SK-N-SH treated with all-trans-retinoic acid at 6 μM for 48 hours (cell line): ENCODE measurements around the gene SPATS2.

Source experiments
- ATAC-seq: fragments of 200-7000 bp; cut with Tn5 transposase; 3 replicates; pipeline ENCODE4 v1.9.1; 2020; ENCODE audit warnings: mild to moderate bottlenecking, moderate library complexity
- ARNTL ChIP-seq: fragments of 450-650 bp; formaldehyde crosslinking; IDR thresholded peaks from 2 replicates; pipeline ENCODE4 v1.5.0; 2020; ENCODE audit warnings: low read depth, mild to moderate bottlenecking, moderate library complexity, borderline replicate concordance
- BACH2 ChIP-seq: fragments of 250-450 bp; sonication (Bioruptor Pico); IDR thresholded peaks from 2 replicates; pipeline ENCODE4 v1.9.0; 2021; ENCODE audit warnings: mild to moderate bottlenecking, borderline replicate concordance
- CSDC2 ChIP-seq: fragments of 250-450 bp; sonication (Bioruptor Pico); IDR thresholded peaks from 2 replicates; pipeline ENCODE4 v1.5.0; 2020; ENCODE audit warnings: mild to moderate bottlenecking, moderate library complexity
- ESRRG ChIP-seq: fragments of 250-450 bp; sonication (Bioruptor Pico); IDR thresholded peaks from 2 replicates; pipeline ENCODE4 v1.6.1; 2021; ENCODE audit warnings: mild to moderate bottlenecking
- GLIS3 ChIP-seq: fragments of 250-450 bp; sonication (Bioruptor Pico); IDR thresholded peaks from 2 replicates; pipeline ENCODE4 v1.5.0; 2020; ENCODE audit warnings: mild to moderate bottlenecking, moderate library complexity
- ISL1 ChIP-seq: fragments of 250-450 bp; sonication (Bioruptor Pico); IDR thresholded peaks from 2 replicates; pipeline ENCODE4 v2.1.2; 2022; ENCODE audit warnings: mild to moderate bottlenecking, moderate library complexity
- OSR1 ChIP-seq: fragments of 250-450 bp; sonication (Bioruptor Pico); IDR thresholded peaks from 2 replicates; pipeline ENCODE4 v1.8.0; 2022; ENCODE audit warnings: moderate library complexity, mild to moderate bottlenecking, inconsistent platforms
- POU6F1 ChIP-seq: fragments of 250-450 bp; sonication (Bioruptor Pico); IDR thresholded peaks from 2 replicates; pipeline ENCODE4 v1.8.0; 2021; ENCODE audit warnings: low read depth, mild to moderate bottlenecking, moderate library complexity, borderline replicate concordance
- PPARA ChIP-seq: fragments of 250-450 bp; sonication (Bioruptor Pico); IDR thresholded peaks from 2 replicates; pipeline ENCODE4 v1.5.0; 2020; ENCODE audit warnings: mild to moderate bottlenecking, borderline replicate concordance
- RARB ChIP-seq: fragments of 250-450 bp; sonication (Bioruptor Pico); IDR thresholded peaks from 2 replicates; pipeline ENCODE4 v1.8.0; 2021; ENCODE audit warnings: mild to moderate bottlenecking, moderate library complexity
- SNAI2 ChIP-seq: fragments of 250-450 bp; sonication (Bioruptor Pico); IDR thresholded peaks from 2 replicates; pipeline ENCODE4 v1.5.0; 2020; ENCODE audit warnings: mild to moderate bottlenecking, moderate library complexity
- TOX ChIP-seq: fragments of 250-450 bp; sonication (Bioruptor Pico); IDR thresholded peaks from 2 replicates; pipeline ENCODE4 v1.8.0; 2021; ENCODE audit warnings: mild to moderate bottlenecking, moderate library complexity, borderline replicate concordance
- TSHZ2 ChIP-seq: fragments of 250-450 bp; sonication (Bioruptor Pico); IDR thresholded peaks from 2 replicates; pipeline ENCODE4 v1.5.0; 2020; ENCODE audit warnings: mild to moderate bottlenecking, moderate library complexity
- ZC3H10 ChIP-seq: fragments of 250-450 bp; sonication (Bioruptor Pico); IDR thresholded peaks from 2 replicates; pipeline ENCODE4 v1.5.1; 2021; ENCODE audit warnings: mild to moderate bottlenecking, moderate library complexity
- ZFP3 ChIP-seq: fragments of 250-450 bp; sonication (Bioruptor Pico); IDR thresholded peaks from 2 replicates; pipeline ENCODE4 v1.5.0; 2020; ENCODE audit warnings: mild to moderate bottlenecking, moderate library complexity
- ZFP30 ChIP-seq: fragments of 450-650 bp; formaldehyde crosslinking; IDR thresholded peaks from 2 replicates; pipeline ENCODE4 v1.5.0; 2022; ENCODE audit warnings: mild to moderate bottlenecking, moderate library complexity
- ZNF565 ChIP-seq: fragments of 450-650 bp; formaldehyde crosslinking; conservative IDR thresholded peaks from 2 replicates; pipeline ENCODE4 v1.5.0; 2020; ENCODE audit warnings: low read depth, mild to moderate bottlenecking, moderate library complexity
- ZNF70 ChIP-seq: fragments of 450-650 bp; formaldehyde crosslinking; IDR thresholded peaks from 2 replicates; pipeline ENCODE4 v1.5.0; 2020; ENCODE audit warnings: mild to moderate bottlenecking, moderate library complexity
- ZNF8 ChIP-seq: fragments of 450-650 bp; formaldehyde crosslinking; IDR thresholded peaks from 2 replicates; pipeline ENCODE4 v1.5.0; 2020; ENCODE audit warnings: mild to moderate bottlenecking, moderate library complexity
- TF ChIP-seq, protein P1 (sequence below): fragments of 250-450 bp; sonication (Bioruptor Pico); IDR thresholded peaks from 2 replicates; pipeline ENCODE4 v1.8.0; 2020; ENCODE audit warnings: mild to moderate bottlenecking, moderate library complexity, borderline replicate concordance

The SPATS2 gene

GRCh38 chr12:49417558-49417957, 50.3 kb downstream of the SPATS2 start (continued):
- no peak for TF ChIP-seq BACH2
- TF ChIP-seq ZFP3: no peak

DNA sequence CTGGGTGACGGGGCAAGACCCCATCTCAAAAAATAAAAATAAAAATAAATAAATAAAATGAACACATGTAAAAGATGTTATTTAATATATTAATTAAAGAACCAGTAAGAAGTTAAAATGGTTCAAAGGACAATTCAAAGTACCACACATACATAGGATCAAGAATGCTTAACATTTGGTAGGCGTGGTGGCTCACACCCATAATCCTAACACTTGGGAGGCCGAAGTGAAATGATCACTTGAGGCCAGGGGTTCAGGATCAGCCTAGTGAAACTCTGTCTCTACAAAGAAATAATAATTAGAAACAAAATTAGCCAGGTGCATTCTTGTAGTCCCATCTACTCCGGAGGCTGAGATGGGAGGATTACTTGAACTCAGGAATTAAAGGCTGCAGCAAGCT, 53.3 kb downstream of the SPATS2 start:
- no peak for ATAC-seq
- TF ChIP-seq GLIS3 (CRISPR knock-in tag) (no peak), TOX (CRISPR knock-in tag) (no peak), BACH2 (no peak), RARB (CRISPR knock-in tag) (no peak), OSR1 (CRISPR knock-in tag) (no peak), PPARA (CRISPR knock-in tag) (no peak)
- TF ChIP-seq, protein P1, sequence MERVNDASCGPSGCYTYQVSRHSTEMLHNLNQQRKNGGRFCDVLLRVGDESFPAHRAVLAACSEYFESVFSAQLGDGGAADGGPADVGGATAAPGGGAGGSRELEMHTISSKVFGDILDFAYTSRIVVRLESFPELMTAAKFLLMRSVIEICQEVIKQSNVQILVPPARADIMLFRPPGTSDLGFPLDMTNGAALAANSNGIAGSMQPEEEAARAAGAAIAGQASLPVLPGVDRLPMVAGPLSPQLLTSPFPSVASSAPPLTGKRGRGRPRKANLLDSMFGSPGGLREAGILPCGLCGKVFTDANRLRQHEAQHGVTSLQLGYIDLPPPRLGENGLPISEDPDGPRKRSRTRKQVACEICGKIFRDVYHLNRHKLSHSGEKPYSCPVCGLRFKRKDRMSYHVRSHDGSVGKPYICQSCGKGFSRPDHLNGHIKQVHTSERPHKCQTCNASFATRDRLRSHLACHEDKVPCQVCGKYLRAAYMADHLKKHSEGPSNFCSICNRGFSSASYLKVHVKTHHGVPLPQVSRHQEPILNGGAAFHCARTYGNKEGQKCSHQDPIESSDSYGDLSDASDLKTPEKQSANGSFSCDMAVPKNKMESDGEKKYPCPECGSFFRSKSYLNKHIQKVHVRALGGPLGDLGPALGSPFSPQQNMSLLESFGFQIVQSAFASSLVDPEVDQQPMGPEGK (CRISPR knock-in tag): no peak

GRCh38 chr12:49422114-49422513, 54.9 kb downstream of the SPATS2 start:
- ATAC-seq: no peak
- TF ChIP-seq ZFP30 (CRISPR knock-in tag) (no peak), ZNF70 (CRISPR knock-in tag) (no peak), ZNF565 (CRISPR knock-in tag) (no peak), ARNTL (no peak), ZFP3 (no peak), SNAI2 (no peak), ZC3H10 (CRISPR knock-in tag) (no peak), TSHZ2 (CRISPR knock-in tag) (no peak), BACH2 (no peak), TOX (CRISPR knock-in tag) (no peak), ISL1 (no peak), CSDC2 (CRISPR knock-in tag) (no peak), GLIS3 (CRISPR knock-in tag) (no peak), ZNF8 (CRISPR knock-in tag) (no peak), ESRRG (CRISPR knock-in tag) (no peak), RARB (CRISPR knock-in tag) (no peak), POU6F1 (CRISPR knock-in tag) (no peak)
- TF ChIP-seq, protein P1 (CRISPR knock-in tag): no peak

DNA sequence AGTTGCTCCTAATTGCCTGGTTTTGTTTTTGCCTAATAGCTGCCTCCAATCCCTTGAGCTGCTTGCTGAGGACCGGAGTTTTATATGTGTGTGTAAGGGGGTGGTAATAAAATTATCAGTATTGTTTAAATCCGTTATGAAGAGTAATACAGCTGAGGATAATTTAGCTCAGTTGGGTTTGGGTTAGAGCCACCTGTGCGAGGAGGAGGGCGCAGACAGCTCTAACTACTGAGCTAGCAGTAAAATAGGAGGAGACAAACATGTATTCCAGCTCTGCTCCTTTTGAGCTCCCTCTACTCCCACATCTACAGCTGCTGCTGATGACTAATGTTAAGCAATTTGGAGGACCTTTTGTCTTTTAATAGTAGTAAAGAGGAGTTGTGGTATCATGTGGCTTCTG, 61.5 kb downstream of the SPATS2 start:
- no peak for TF ChIP-seq ZNF70 (CRISPR knock-in tag)
- TF ChIP-seq ARNTL: no peak
- TF ChIP-seq POU6F1 (CRISPR knock-in tag): no peak
- no peak for TF ChIP-seq CSDC2 (CRISPR knock-in tag)
- no peak for TF ChIP-seq ZFP3
- TF ChIP-seq, all 23 proteins: peak for 0
- ATAC-seq: peak; percentile 92
